Measurements from ENCODE around the gene PSEN1. TPM values are rescaled to one million over a fixed set of nuclear protein-coding genes. Genes with fewer than 3 reads are reported as not detected.

PSEN1 gene
- total and polyA plus RNA-seq, 2 of the 8 experiments (the other 6 are each of a cell fraction or from before 2014, with no cell fraction given): 10.1 to 38.7 TPM

GRCh38 chr14:73255005-73255400 is 118.7 kb downstream of the PSEN1 start (continued):
- TF ChIP-seq, protein P1, sequence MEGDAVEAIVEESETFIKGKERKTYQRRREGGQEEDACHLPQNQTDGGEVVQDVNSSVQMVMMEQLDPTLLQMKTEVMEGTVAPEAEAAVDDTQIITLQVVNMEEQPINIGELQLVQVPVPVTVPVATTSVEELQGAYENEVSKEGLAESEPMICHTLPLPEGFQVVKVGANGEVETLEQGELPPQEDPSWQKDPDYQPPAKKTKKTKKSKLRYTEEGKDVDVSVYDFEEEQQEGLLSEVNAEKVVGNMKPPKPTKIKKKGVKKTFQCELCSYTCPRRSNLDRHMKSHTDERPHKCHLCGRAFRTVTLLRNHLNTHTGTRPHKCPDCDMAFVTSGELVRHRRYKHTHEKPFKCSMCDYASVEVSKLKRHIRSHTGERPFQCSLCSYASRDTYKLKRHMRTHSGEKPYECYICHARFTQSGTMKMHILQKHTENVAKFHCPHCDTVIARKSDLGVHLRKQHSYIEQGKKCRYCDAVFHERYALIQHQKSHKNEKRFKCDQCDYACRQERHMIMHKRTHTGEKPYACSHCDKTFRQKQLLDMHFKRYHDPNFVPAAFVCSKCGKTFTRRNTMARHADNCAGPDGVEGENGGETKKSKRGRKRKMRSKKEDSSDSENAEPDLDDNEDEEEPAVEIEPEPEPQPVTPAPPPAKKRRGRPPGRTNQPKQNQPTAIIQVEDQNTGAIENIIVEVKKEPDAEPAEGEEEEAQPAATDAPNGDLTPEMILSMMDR (IDR thresholded peaks at IDR 0.05; ENCODE audit: control extremely low read depth in 1 of 3, insufficient read depth in 1 of 3, low read depth in 1 of 3, low read length in 3 of 3): no peak
- TF ChIP-seq TBP (IDR thresholded peaks at IDR 0.05; ENCODE audit: low read depth, low read length): no peak
- TF ChIP-seq RBBP5 (IDR thresholded peaks at IDR 0.05; ENCODE audit: borderline replicate concordance, low read depth, low read length): no peak
- no peak for TF ChIP-seq RNF2 (IDR thresholded peaks at IDR 0.05; ENCODE audit: borderline replicate concordance, low read depth, low read length, missing control alignments, poor library complexity, severe bottlenecking)
- TF ChIP-seq MAFK (IDR thresholded peaks at IDR 0.05; ENCODE audit: low read depth, low read length): no peak

Data from H1 (cell line).